HG02981 (cell line): ENCODE measurements around the gene FLT4.

Experiments
- ATAC-seq: cut with Tn5 transposase; IDR thresholded peaks from one replicate; pipeline ENCODE4 v1.9.1; 2021; ENCODE audit warnings: mild to moderate bottlenecking, moderate library complexity; ENCODE audit not compliant: unreplicated experiment

The FLT4 gene

DNA sequence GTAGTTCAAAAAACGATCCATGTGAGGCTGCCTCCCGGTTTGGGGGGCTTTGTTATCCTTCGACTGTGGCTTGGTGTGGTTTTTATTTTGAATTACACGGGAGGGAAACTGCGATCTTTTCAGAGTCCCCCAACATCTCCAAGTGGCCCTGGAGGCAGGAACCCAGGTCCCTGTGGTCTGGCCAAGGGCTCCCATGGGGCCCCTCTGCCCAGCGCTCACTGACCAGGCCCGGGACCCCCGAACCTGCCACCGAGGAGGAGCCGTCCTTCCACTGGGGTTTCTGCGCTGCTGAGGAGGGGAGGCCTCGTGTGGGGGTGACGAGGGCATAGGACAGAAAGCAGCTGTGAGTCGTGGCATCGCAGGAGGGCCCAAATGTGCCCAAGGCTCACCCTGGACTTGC is 40.0 kb downstream of the FLT4 start:
- ATAC-seq = no peak

GRCh38 chr5:180608572-180609310 is 40.7 kb downstream of the FLT4 start:
- ATAC-seq = no peak

GRCh38 chr5:180607861-180608571 is 41.4 kb downstream of the FLT4 start:
- ATAC-seq = no peak

DNA sequence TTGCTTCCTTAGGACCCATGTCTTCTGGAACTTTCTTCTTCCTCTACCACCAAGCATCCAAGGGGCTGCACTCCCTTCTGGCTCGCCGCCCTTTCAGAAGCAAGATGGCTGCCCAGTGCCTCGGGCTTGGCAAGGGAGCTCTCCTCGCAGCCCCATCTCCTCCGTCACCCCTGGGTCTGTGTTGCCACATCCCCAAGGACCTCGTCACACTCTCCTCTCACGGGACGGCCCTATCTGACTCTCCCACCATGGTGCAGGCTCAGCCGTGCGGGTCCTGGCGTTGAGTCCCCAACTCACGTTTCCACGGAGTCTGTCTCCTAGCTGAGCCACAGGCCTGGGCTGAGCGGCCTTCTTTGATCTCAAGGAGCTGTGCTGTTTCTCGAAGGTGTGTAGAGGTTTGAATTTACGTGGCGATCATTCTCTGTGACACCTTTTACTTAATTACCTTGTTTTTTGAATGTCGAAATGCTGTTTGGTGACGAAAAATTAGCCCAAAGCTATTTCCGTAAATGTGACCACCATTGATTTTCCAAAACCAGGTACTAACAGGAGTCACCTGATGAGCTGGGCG is 43.1 kb downstream of the FLT4 start:
- ATAC-seq = no peak

DNA sequence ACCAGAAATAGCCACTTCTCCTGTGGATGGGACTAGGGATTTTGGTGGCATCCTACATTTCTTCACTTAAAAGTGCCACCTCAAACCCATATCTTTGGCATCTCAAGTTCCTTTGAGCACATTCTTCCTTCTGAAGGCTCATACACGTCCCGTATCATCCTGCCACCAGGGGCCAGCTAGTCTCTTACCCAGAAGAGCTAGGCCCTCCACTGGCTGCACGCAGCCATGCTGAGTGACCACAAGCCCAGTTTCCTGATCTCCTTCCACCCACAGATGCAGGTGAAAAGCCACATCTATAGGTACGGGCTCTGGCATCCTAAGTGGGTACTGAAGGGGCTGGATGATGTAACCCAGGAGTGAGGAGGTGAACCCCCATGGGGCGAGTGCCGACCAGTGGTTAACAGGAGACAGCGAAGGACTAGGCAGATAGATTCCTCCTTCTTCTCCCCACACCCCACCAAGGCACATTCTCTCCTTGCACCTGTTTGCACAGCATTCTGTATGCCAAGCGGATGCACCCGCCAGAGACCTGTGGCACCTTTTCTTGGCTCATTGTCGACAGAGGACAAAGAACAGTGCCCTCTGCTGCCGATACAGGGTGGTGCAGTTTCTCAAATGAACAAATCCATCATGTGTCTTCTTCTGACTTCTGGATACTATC is 43.7 kb downstream of the FLT4 start:
- ATAC-seq = no peak

DNA sequence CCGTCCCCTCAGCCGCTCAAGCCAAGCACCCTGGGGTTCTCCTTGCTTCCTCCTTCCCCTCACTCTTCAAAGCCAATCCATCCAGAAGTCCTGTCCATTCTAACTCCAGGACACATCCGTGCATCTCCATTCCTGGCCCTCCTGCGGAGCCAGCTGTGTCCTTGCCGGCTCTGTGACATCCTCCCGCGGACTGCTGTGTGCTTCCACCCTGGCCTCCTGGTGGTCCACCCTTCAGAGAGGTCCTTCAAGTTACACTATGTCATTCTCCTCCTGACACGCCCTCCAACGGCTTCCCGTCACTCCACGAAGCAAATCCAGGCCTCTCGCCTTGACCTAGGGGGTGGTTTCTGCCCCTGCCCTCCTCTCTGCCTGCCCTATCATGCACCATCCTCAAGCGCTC is 45.1 kb downstream of the FLT4 start:
- ATAC-seq = no peak

GRCh38 chr5:180603076-180603594 is 46.3 kb downstream of the FLT4 start:
- ATAC-seq = no peak

GRCh38 chr5:180602481-180603075 is 46.8 kb downstream of the FLT4 start:
- no peak for ATAC-seq

DNA sequence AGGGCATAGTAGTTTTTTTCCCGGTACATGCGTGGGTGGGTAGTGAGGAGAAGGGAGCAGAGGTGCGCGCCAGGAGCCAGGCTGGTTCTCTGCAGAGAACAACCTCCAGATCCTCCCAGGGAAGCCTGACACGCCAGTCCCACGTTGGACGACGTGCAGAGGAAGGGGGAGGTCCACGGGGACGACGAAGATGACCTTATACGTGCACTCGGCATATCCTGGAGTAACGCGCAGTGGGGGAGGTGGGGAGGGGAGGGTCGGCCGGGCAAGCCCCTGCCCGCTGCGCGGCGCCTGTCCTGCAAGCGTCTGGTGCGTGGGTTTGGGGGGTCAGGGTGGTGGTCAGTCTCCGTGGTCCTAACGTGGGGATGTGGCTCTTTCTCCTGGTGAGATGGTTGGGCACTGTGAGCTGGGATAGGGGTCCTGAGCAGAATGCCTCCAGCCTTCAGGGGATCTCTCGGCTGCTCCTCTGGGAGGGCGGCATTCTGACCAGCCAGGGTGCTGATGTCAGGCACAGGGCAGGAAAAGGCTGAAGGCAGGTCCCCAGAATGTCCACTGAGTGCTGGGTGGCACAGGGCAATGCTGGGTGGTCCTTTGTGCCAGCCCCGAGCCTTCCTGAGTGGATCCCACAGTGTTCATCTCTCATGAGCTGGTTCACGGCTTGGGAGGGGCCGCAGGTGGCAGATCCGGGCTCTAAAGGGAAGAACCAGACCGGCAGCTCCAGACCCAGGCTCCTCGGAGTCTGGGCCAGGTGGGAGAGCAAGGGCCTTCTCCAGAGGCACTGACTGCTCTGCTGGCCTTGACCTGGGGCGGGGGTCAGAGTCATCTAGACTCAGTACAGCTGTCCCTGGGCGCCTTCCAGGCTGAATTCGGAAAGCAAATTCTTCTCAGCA is 47.6 kb downstream of the FLT4 start:
- ATAC-seq = no peak

DNA sequence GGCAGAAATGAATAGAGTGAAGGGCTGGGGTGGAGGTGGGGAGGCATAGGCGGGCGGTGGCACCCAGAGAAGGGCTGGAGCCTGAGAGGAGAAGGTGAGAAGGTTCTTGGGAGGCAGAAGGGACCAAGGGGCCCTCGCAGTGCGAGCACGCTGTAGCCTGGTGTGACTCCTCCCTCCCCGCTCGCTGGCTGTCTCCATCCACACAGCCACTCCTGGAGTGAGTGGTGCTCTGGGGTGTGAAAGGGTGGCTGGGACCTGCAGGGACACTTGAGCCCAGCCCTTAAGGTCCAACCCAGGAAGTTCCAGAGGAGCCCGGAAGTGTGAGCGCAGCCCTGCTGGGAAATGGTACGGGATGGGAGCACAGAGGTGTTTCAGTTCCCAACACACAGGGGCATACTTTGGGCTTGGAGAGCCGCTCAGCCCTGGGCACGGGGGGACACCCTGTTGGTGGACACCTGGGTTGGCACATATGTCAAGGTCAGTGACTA is 48.8 kb downstream of the FLT4 start:
- no peak for ATAC-seq

GRCh38 chr5:180599981-180600553 is 49.3 kb downstream of the FLT4 start:
- no peak for ATAC-seq

DNA sequence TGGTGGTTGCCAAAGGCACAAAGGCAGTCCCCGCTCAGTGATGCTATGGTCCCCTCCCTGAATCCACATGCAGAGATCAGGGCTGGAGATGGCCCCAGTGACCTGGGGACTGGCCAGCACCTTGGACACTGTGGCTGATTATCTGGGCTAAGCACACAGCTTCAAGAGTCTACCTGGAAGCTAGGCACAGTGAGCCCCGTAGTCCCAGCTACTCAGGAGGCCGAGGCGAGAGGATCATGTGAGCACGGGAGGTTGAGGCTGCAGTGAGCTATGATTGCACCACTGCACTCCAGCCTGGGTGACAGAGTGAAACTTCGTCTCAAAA is 49.8 kb downstream of the FLT4 start:
- no peak for ATAC-seq

DNA sequence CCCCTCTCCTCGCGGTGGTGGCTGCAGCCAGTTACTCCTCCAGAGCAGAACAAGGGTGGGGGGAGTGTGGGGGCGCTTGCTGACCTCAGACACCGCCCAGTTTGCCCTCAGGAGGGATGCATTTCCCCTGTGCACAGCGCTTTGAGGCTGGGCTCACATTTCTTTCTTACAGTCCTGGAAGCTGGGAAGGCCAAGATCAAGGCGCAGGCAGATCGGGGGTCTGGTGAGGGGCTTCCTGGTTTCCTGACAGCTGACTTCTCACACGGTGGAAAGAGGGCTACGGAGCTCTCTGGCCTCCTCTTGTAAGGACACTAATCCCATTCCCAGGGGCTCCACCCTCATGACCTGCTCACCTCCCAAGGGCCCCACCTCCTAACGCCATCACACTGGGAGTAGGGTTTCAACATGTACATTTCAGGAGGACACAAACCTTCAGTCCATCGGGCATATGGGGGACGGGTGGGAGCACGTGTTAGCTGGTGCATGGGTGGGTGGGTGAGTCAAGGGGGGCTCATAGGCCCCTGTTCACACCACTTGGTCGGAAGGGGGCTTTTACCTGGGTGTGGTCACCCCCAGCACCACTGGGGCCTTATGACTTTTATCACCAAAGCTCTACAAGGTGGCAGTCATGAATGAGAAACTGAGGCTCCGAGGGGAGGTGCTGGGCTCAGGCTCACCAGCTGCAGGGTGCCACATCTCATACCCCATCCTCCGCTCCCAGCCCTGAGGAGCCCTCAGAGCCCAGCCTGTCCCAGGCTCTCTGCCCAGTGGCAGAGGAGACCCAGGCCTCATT is 50.4 kb downstream of the FLT4 start:
- no peak for ATAC-seq

- no peak for ATAC-seq
Observed at GRCh38 chr5:180598316-180598701, 51.1 kb downstream of the FLT4 start.

GRCh38 chr5:180596668-180597231 is 52.6 kb downstream of the FLT4 start:
- ATAC-seq = no peak

- ATAC-seq = no peak
Observed at GRCh38 chr5:180596115-180596667, 53.2 kb downstream of the FLT4 start.

DNA sequence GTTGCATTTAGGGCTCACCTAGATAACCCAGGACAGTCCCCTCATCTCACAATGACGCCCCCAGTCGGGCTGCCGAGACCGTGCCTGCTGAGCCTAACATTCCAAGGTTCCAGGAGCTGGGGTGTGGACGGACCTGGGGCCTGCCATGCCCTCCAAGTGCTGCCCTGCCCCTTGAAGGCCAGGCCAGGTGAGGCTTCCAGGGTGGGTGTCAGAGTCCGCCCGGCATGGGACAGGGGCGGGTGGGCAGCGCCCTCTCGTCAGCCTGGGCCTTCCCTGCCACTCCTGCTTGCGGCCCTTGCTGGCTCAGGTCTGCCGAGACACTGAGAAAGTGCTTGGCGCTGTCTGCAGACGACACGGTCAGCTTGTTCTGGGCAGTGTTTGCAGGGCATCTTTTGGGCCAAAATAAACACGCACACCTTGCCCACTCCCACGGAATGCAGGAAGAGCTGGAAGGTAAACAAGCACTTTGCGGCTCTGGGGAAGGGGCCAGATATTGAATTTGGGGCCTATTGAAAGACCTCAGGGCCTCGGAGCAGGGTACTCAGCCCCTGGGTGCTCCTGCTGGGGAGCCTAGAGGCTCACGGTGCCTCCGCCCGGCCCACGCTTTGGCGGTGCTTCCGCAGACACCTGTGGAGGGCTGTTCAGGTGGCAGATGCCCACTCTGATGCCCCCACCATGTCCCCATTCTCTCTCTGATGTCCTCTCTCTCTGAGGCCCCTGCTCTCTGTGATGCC is 53.9 kb downstream of the FLT4 start:
- no peak for ATAC-seq

DNA sequence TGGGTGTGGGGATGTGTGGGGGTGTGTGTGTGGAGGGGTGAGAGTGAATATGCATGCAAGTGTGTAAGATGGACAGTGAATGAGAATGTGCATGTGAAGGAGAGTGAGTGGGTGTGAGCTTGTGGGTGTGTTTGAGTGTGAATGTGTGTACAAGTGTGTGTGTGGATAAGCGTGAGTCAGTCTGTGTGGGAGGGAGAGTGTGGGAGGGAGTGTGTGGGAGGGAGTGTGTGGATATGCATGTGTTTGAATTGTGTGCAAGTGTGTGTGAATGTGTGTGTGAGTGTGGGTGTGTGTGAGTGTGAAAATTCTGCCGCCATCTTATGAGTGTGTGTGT is 54.4 kb downstream of the FLT4 start:
- ATAC-seq = no peak
